ENCODE measurements around the gene CCDC138.

The CCDC138 gene

GRCh38 chr2:108923736-108924579 is 137.4 kb downstream of the CCDC138 start:
- no peak overlapping the region for H3K27ac ChIP-seq
- TF ChIP-seq CTCF (IDR thresholded peaks at IDR 0.05) (no peak), ZFX (IDR thresholded peaks at IDR 0.05; ENCODE audit: borderline replicate concordance) (no peak)

- TF ChIP-seq CTCF (IDR thresholded peaks at IDR 0.05): no peak
These were observed 138.1 kb downstream of the CCDC138 start for GRCh38 chr2:108924580-108925251.

DNA sequence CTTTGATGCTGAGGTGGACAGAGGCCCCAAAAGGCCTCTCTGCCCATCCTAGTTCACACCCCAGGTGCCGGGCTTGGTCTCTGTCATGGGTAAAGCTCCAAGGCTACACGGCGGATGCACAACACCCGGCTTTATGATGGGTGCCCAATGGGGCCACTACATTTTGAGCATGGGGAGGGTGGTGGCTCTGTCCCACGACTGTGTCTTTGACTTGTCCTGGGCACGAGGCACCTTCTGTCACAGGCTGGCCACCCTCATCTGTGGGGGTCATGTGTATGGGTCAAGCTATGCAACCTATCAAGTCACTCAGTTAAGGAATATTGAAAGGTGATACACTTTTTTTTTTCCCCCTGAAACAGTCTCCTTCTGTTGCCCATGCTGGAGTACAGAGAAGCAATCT is 138.7 kb downstream of the CCDC138 start:
- no peak for TF ChIP-seq CTCF (IDR thresholded peaks at IDR 0.05)
- no peak for TF ChIP-seq ZFX (IDR thresholded peaks at IDR 0.05; ENCODE audit: borderline replicate concordance)
- H3K27ac ChIP-seq: no peak overlapping the region

More at GRCh38 chr2:108924580-108925251, 138.1 kb downstream of the CCDC138 start:
- no peak overlapping the region for H3K27ac ChIP-seq

DNA sequence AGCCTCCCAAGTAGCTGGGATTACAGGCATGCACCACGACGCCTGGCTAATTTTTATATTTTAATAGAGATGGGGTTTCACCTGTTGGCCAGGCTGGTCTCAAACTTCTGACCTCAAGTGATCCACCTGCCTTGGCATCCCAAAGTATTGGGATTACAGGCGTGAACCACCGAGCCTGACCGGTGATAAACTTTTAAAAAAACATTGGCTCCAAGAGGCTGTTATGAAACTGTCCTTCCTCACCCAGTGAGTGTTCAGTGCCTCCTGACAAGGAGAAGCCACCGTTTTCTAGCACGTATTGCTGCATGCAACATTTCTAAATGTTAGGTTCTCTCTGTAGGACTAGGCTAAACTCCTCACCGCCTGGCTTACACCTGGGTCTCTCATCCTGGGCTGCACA is 139.2 kb downstream of the CCDC138 start:
- TF ChIP-seq CTCF (IDR thresholded peaks at IDR 0.05): no peak
- TF ChIP-seq ZFX (IDR thresholded peaks at IDR 0.05; ENCODE audit: borderline replicate concordance): no peak
- H3K27ac ChIP-seq: no peak overlapping the region

Data from 22Rv1 (cell line).